Measurements from ENCODE around the gene KCNK18.

- no peak for TF ChIP-seq POLR2A (IDR thresholded peaks at IDR 0.05)
- TF ChIP-seq CTCF (IDR thresholded peaks at IDR 0.05): no peak
- no peak for TF ChIP-seq POLR2AphosphoS5 (IDR thresholded peaks at IDR 0.05)
Measured at GRCh38 chr10:117186832-117187615, 10.3 kb upstream of the KCNK18 start.

All from breast epithelium (tissue), 3 donors.